SK-N-SH (cell line): ENCODE measurements around the gene HS1BP3.

Experiments
- EZH2phosphoT487 ChIP-seq: fragments of 200-600 bp; sonication (generic); IDR thresholded peaks from 2 replicates; pipeline ENCODE4 v1.6.1; 2017; ENCODE audit warnings: low read depth, mixed run types, mild to moderate bottlenecking, antibody characterized with exemption, moderate library complexity, borderline replicate concordance
- FOXJ3 ChIP-seq: sonication (generic); formaldehyde crosslinking; IDR thresholded peaks from 2 replicates; pipeline ENCODE4 v1.5.1; 2020; ENCODE audit warnings: mild to moderate bottlenecking, missing genetic modification reagents
- SIN3A ChIP-seq: IDR thresholded peaks from 2 replicates; pipeline ENCODE4 v1.6.1; 2012; ENCODE audit warnings: low read depth, mild to moderate bottlenecking, low read length, moderate library complexity, borderline replicate concordance
- TEAD4 ChIP-seq: IDR thresholded peaks from 2 replicates; pipeline ENCODE4 v1.4.0; 2012; ENCODE audit warnings: mild to moderate bottlenecking, borderline replicate concordance; ENCODE audit not compliant: insufficient read depth
- TF ChIP-seq, protein P1 (sequence below): fragments of 200-600 bp; sonication (generic); IDR thresholded peaks from 2 replicates; pipeline ENCODE4 v1.6.1; 2017; ENCODE audit warnings: antibody characterized with exemption, mild to moderate bottlenecking, moderate library complexity

DNA sequence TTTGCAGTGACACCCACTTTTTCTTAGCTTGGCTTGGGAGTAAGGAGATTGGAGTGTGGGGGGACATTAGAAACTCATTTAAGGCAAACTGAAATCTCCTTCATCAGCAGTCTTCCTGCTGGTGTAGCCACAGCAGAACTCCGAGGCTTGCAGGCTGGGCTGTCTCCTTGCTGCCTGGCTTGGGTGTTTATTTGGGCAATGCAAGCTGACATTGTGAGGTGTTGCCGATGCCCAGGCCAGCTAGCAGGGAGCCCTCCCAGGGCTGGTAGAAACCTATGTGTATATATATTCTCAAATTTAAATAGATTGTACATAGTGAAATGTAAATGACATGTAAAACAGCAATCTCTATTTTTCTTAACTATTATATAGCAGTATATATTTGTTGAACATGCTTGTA, 27.9 kb upstream of the HS1BP3 start:
- TF ChIP-seq, protein P1, sequence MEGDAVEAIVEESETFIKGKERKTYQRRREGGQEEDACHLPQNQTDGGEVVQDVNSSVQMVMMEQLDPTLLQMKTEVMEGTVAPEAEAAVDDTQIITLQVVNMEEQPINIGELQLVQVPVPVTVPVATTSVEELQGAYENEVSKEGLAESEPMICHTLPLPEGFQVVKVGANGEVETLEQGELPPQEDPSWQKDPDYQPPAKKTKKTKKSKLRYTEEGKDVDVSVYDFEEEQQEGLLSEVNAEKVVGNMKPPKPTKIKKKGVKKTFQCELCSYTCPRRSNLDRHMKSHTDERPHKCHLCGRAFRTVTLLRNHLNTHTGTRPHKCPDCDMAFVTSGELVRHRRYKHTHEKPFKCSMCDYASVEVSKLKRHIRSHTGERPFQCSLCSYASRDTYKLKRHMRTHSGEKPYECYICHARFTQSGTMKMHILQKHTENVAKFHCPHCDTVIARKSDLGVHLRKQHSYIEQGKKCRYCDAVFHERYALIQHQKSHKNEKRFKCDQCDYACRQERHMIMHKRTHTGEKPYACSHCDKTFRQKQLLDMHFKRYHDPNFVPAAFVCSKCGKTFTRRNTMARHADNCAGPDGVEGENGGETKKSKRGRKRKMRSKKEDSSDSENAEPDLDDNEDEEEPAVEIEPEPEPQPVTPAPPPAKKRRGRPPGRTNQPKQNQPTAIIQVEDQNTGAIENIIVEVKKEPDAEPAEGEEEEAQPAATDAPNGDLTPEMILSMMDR, result no peak
- TF ChIP-seq TEAD4, result no peak
- TF ChIP-seq FOXJ3, result no peak
- no peak for TF ChIP-seq SIN3A
- TF ChIP-seq EZH2phosphoT487, result no peak
